ENCODE measurements around the gene RTN4RL1.

RTN4RL1 gene

GRCh38 chr17:2025220-2025621 lies at the start of gene RTN4RL1:
Gene RTN4RL1 (minus strand): TSS chr17:2025334. CDS start chr17:2024865, 469 bp downstream.
- peak; percentile 76 for DNase-seq

DNA sequence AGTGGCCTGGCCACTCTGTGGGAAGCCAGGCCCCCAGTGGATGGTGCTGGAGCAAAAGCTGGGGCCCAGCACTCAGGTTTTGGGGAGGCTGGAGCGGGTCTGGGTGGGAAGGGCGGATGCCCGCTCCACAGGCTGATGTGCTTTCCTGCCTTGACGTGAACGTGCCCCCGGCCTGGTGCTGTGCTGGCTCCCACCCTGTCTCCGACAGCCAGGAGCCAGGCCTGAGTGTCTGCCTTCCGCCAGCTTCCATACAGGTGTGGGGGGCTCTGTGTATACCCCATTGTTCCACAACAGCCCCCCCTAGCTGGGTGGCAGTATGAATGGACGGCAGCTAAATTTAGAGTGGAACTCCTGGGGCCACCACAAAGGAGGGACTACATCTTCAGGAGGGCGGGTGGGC lies 49.8 kb upstream of the RTN4RL1 start:
- no peak for DNase-seq

DNA sequence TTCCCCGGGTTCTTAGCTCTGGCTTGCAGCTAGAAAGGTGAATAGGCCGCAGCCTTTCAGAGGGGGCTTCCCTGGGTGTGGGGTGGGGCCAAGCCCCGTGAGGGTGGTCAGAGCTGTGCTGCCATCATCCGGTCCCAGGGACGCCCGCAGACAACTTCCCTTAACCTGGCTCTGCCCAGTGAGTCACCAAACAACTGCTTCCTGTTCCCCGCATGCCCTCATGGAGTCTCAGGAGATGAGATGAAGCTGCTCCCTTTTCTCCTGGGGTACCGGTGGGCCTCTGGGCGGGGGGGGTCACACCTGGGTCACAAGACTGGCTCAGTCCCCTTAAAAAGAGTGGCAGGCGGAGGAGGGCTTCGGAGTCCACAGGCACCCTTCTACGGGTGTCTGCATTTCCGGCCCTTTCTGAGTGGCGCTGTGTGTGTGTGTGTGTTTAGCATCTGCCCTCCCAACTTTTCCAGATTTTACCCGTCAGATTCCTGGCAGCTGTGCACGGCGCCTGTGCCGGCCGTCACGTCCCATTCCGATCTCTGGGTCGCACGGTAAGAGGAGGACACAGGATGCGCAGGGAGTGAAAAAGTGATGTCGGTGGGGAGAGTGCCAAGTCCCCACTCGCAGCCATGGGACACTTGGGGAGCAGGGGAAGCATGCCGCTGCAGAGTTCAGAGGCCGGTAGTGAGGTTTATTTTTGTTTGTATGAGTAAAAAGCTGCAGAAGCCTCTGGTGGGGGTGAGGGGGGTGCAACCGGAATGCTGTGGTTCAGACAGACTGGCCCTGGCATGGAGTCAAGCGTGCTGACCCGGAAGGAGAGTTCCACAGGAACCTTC lies 46.5 kb upstream of the RTN4RL1 start:
- DNase-seq: no peak

DNA sequence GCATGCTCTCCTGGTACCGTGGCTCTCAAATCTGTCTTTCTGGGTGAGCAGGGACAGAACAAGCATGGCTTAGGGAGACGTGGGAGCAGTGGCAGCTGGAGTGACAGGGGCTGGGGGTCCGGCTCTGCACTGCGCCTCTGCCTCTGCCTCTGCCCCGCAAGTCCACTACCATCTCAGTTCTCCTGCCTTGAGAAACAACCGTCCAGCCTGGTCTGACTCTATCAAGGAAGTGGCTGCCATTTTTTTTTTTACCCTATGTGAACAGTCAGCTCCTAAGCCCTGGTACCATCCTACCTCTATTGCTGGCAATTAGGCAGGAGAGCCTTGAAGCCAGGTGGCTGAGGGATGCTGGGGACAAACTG lies 45.9 kb upstream of the RTN4RL1 start:
- DNase-seq: no peak

- no peak for DNase-seq
These were observed 45.3 kb upstream of the RTN4RL1 start for GRCh38 chr17:2070241-2071023.

DNA sequence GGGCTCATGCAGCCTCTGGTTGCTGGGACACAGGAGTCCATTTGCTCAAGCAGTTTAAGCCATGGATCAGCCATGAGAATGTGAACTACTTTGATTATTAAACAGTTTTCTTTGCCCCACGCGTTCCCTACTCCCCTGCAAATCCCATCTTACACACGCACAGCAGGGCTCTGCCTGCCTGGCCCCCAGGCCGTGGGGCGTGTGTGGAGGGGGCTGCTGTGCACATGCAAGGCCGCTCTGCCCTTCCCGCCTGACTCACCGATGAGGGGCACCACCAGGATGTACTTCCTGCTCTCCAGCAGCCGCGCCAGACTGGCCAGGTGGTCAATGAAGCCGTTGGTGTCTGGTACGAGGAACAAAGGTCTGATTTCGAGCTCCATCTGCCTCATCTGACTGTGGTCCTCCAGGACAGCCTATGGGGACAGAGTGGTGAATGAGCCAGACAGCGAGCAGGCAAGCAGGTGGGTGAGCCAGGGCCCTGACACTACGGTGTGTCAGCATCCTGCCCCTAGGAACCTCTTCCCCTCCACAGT lies 43.5 kb upstream of the RTN4RL1 start:
- no peak for DNase-seq

GRCh38 chr17:2068031-2068518 lies 42.9 kb upstream of the RTN4RL1 start:
- no peak for DNase-seq

DNA sequence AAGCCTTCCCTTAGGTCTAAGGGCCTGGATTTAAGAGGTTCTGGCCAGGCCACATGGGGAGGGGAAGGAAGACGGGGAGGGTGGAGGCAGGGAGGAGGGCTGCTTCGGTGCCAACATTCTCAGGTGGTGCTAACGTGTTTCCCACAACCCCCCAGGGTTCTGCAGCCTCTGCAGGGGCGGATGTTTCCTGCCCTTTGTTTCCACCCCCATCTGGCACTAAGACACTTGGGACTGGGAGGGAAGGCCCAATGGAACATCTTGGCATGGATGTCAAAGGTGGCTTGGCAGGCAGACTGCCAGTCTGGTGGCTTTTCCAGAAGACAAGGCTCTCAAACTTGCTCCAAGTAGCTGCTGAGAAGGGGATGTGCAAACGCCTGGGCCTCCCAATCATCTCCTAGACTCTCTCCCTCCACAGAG lies 42.5 kb upstream of the RTN4RL1 start:
- DNase-seq: no peak

GRCh38 chr17:2067048-2067561 lies 42.0 kb upstream of the RTN4RL1 start:
- DNase-seq: no peak

GRCh38 chr17:2065949-2066400 lies 40.8 kb upstream of the RTN4RL1 start:
- DNase-seq: no peak

DNA sequence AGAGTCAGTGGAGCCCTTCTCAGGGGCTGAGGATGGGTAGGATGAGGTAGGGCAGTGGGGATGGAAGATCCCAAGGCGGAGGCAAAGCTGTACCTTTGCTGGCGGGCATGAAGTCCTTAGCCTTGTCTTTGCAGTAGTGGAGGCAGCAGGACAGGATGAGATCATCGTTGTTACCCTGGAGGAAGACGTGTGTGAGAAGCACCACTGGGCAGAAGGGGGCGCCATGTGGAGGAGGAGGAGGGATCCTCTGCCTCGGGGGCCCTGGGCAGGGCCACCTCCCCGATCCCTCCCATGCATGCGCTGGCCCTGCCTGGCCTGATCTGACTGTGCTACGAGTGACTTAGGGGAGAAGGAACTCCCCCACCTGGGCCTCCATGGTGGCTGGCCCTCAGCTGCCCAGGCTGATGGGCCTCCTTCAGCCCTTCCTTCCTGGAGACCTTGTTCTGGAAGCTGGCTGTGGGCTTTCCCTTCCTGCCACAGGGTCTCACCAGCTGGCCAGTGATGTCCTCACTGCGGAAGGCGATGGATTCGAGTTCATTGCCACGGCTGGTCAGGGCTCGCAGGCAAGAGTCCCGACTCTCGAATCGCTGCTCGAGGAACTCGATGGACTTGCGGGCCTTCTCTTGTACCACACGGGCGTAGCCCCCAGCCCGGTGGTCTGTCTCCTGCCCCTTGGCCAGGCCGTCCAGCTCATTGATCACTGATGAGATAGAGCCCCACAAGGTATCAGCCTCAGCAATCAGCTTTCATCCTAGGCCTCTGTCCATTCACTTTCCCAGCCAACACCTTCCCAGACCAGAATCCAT lies 40.0 kb upstream of the RTN4RL1 start:
- peak; percentile 57 for DNase-seq

GRCh38 chr17:2064520-2064971 lies 39.4 kb upstream of the RTN4RL1 start:
- no peak for DNase-seq

DNA sequence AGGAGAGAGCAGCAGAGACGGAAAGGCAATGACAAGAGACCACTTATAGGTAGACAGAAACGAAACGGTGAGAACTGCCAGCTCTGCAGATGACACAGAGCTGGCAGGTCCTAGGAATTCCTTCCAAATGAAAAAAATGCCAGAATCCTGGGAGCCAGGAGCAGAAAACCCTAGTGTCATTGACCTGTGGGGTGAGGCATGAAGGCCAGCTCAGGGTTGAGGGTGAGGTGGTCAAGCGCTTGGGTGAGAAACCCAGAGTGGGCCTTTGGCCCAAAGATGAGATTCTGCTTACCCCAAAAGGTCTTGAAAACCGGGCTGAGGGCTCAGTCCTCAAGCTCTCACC lies 39.0 kb upstream of the RTN4RL1 start:
- no peak for DNase-seq

DNA sequence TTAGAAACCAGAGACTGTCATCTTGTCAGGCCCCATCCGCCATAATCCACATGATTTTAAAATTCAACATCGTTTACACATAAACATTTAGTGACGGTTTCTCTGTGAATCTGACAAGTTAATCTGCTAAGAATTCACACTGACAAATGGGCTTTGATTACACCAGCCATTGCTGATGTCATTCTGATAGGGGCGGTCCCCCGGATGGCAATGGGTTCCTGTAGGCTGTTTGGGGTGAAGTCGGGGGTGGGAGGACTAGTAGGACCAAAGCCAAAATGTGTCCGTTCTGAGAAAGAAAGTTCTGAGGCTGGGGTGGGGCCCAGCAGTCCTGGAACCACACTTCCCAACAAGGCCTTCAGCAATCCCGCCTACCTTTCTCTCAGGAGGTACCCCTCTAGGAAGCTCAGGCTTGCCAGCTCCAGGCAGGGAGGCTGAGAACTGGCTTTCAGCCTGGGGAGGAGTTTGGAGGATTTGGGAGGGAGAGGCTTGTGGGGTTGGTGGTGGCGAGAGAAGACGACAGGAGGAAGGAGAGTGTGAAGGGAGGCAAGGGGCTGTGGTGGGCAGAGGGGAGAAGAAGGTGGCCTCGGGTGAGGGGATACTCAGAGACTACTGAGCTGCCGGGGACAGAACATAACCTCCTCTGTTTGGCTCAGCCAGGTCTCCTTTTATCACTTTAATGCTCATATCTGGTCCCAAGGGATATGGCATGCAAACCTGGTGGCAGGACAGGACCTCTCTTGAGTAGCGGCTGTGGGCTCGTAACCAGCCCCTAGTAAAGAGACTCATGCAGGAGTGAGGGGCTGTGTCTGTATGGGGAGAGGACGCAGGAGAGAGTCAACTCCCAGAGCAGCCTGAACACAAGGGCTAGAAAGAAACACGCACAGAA lies 38.4 kb upstream of the RTN4RL1 start:
- no peak for DNase-seq

DNA sequence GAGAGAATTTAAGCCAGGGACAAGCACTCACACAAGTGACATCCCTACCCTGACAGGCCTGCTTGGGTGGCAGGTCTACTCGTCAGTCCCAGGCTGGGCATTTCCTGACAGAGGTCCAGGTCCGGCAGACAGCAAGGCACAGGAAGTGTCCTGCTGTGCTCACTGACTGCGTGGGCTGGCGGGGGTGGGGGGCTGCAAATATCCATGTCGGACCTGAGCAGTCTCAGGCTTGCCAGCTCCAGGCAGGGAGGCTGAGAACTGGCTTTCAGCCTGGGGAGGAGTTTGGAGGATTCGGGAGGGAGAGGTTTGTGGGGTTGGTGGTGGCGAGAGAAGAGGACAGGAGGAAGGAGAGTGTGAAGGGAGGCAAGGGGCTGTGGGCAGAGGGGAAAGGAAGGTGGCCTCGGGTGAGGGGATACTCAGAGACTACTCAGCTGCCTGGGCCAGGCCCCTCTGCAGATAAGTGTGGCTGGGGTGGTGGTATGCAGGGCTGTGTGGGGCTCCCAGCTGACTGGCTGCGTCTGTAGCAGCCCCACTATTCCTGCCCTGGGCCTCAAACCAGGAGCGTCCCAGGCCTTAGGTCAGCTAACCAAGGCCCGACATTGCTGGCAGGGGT lies 37.5 kb upstream of the RTN4RL1 start:
- no peak for DNase-seq

DNA sequence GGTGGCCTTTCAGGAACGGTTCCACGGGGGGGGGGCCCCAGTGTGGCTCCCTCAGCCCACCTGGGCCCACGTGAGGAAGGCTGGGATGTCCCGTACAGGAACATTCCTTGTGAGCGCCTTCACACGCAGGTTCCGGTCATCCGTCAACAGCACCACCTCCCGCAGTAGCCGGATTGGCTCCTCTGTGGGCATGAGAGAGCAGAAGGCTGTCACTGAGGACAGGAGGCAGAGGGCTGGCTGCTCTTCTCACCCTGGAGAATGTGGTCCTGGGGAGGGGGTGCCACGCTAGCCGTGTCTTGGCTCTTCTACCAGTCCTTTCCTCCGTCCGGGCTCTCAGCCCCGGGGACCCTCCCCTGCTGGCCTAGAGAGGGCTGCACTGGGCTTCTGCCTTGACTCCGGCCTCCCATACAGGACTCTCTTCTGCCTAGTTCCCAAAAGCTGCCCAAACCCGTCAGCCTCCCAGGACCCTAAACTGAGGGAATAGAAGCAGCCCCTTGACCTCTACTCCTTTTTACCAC lies 36.4 kb upstream of the RTN4RL1 start:
- DNase-seq: no peak

GRCh38 chr17:2060681-2061440 lies 35.7 kb upstream of the RTN4RL1 start:
- DNase-seq: no peak

GRCh38 chr17:2060385-2060658 lies 35.2 kb upstream of the RTN4RL1 start:
- DNase-seq: no peak

DNA sequence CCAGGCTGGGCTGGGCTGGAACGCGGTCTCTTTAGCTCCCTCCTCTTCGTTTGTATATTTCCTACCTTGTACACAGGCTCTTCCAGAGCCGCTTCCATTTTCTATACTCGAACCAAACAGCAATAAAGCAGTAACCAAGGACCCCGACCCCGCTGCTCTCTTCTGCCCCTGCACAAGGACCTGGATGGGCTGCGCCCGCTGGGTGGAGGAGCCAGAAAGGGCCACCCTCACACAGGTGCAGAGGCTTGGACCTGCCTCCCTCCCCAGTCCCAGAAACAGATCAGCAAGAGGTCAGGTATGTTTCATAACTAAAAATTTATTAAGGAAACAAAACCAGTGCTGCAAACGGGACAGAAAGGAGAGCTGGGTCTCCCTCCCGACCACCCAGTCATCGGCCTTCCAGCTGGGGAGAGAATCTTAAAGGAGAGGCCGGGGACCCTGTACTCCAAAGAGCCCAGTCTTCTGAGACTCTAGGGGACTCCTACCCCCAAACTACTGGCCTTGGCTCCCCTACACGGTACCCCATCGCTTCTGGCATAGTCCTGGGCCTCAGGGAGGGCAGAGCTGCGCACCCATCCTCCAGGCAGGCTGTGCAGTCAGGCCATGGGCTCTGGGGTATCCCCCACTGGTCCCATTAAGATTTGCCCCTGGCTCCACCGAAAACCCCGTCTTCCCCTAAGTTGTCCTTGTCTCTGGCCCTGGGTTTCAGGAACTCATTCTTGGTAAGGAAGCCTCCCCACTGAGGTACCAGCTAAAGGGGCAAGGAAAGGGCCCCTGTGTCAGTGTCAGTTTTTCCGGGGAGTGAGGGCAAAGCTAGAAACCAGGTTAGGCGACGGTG lies 34.6 kb upstream of the RTN4RL1 start:
- no peak for DNase-seq
